A549 (cell line): ENCODE results near the gene REXO4. TPM values are rescaled to one million over a fixed set of nuclear protein-coding genes. Genes with fewer than 3 reads are reported as not detected.

Experiments used
- ATAC-seq, 2 experiments: fragments of 200-7000 bp in 1 of 2; fragments of >200 bp in 1 of 2; cut with Nextera tagmentation in 1 of 2; cut with Tn5 transposase in 1 of 2; 3 replicates each; pipeline versions ENCODE4 v1.8.0 to v1.9.1; 2018 to 2020; ENCODE audit warnings: mild to moderate bottlenecking in 1 of 2, moderate library complexity in 1 of 2
- CTCF ChIA-PET: fragments of 300-600 bp; sonication (Branson Sonifier 250); formaldehyde crosslinking; extraction: SDS; loops from one replicate; lab custom pipeline; 2021; ENCODE audit warnings: antibody characterized with exemption, inconsistent platforms; lab: Yijun Ruan, JAX
- POLR2A ChIA-PET: fragments of 350-600 bp; formaldehyde crosslinking; extraction: SDS; loops from one replicate; lab custom pipeline; 2021; ENCODE audit warnings: antibody characterized with exemption, inconsistent platforms; lab: Yijun Ruan, JAX
- DNase-seq, 2 experiments: peaks; one replicate each; pipeline versions ENCODE4 v3.0.0 to v3.0.0-alpha.2; 2011 to 2016; ENCODE audit warnings: low read depth in 1 of 2, low spot score in 1 of 2
- FAIRE-seq: peaks from 2 replicates; lab custom pipeline; 2011; peaks lifted over from hg19 to GRCh38; lab: Jason Lieb, UNC
- H3K27ac ChIP-seq, 2 experiments: fragments of >200 bp; sonication (Bioruptor Twin); formaldehyde crosslinking; 3 replicates each; pipeline ENCODE4 v1.5.1; 2016 to 2017
- H3K4me1 ChIP-seq: fragments of >200 bp; sonication (Bioruptor Twin); formaldehyde crosslinking; 3 replicates; pipeline ENCODE4 v1.6.1; 2016
- H3K4me2 ChIP-seq: fragments of >200 bp; sonication (Bioruptor Twin); formaldehyde crosslinking; 3 replicates; pipeline ENCODE4 v1.6.1; 2016
- H3K4me3 ChIP-seq: fragments of >200 bp; sonication (Bioruptor Twin); formaldehyde crosslinking; 3 replicates; pipeline ENCODE4 v1.5.1; 2016
- H3K9me3 ChIP-seq: fragments of >200 bp; sonication (Bioruptor Twin); formaldehyde crosslinking; 3 replicates; pipeline ENCODE4 v1.6.1; 2016
- BHLHE40 ChIP-seq: IDR thresholded peaks from 2 replicates; pipeline ENCODE4 v1.6.1; 2012; ENCODE audit warnings: low read depth, low read length, inconsistent platforms
- CBX2 ChIP-seq: fragments of 200-600 bp; sonication (generic); IDR thresholded peaks from 2 replicates; pipeline ENCODE4 v1.6.1; 2016; ENCODE audit warnings: low read depth, mild to moderate bottlenecking, borderline replicate concordance
- EHF ChIP-seq: fragments of 250-450 bp; sonication (Bioruptor Pico); IDR thresholded peaks from 2 replicates; pipeline ENCODE4 v1.5.0; 2020; ENCODE audit warnings: mild to moderate bottlenecking
- EHMT2 ChIP-seq: fragments of 200-600 bp; sonication (generic); IDR thresholded peaks from 2 replicates; pipeline ENCODE4 v1.6.1; 2016; ENCODE audit warnings: antibody characterized with exemption, low read depth, mild to moderate bottlenecking, moderate library complexity
- ELK1 ChIP-seq: fragments of 150-350 bp; IDR thresholded peaks from 2 replicates; pipeline ENCODE4 v1.6.1; 2014; ENCODE audit warnings: low read depth, mild to moderate bottlenecking, low read length
- GATA3 ChIP-seq: IDR thresholded peaks from 2 replicates; pipeline ENCODE4 v1.6.1; 2012; ENCODE audit warnings: borderline replicate concordance
- HDAC2 ChIP-seq: fragments of 200-600 bp; sonication (generic); IDR thresholded peaks from 2 replicates; pipeline ENCODE4 v1.6.1; 2016
- HEYL ChIP-seq: fragments of 250-450 bp; sonication (Bioruptor Pico); IDR thresholded peaks from 2 replicates; pipeline ENCODE4 v1.8.0; 2021; ENCODE audit warnings: mild to moderate bottlenecking, moderate library complexity
- HOXA7 ChIP-seq: fragments of 250-450 bp; sonication (Bioruptor Pico); IDR thresholded peaks from 2 replicates; pipeline ENCODE4 v1.5.0; 2020; ENCODE audit warnings: mild to moderate bottlenecking, moderate library complexity
- KDM1A ChIP-seq: fragments of 200-600 bp; sonication (generic); IDR thresholded peaks from 2 replicates; pipeline ENCODE4 v1.6.1; 2016; ENCODE audit warnings: low read depth, mild to moderate bottlenecking
- KDM5A ChIP-seq: fragments of 200-600 bp; sonication (generic); IDR thresholded peaks from 2 replicates; pipeline ENCODE4 v1.6.1; 2016; ENCODE audit warnings: antibody characterized with exemption, mild to moderate bottlenecking
- MAFK ChIP-seq: fragments of 450-650 bp; IDR thresholded peaks from 2 replicates; pipeline ENCODE4 v1.6.1; 2014; ENCODE audit not compliant: partially characterized antibody
- MAX ChIP-seq: IDR thresholded peaks from 2 replicates; pipeline ENCODE4 v1.6.1; 2012
- PHF8 ChIP-seq: fragments of 200-600 bp; sonication (generic); IDR thresholded peaks from 2 replicates; pipeline ENCODE4 v1.6.1; 2016; ENCODE audit warnings: low read depth, mild to moderate bottlenecking, antibody characterized with exemption, moderate library complexity, borderline replicate concordance
- POLR2A ChIP-seq: IDR thresholded peaks from 2 replicates; pipeline ENCODE4 v1.6.1; 2012; ENCODE audit warnings: mild to moderate bottlenecking, low read length
- RAD21 ChIP-seq, 2 experiments: fragments of >200 bp in 1 of 2; sonication (Bioruptor Twin) in 1 of 2; formaldehyde crosslinking in 1 of 2; IDR thresholded peaks in 1 of 2; conservative IDR thresholded peaks in 1 of 2; 2 replicates in 1 of 2; 3 replicates in 1 of 2; pipeline ENCODE4 v1.6.1; 2012 to 2018; ENCODE audit warnings: inconsistent platforms in 1 of 2
- SMC3 ChIP-seq: fragments of >200 bp; sonication (Bioruptor Twin); formaldehyde crosslinking; IDR thresholded peaks from 3 replicates; pipeline ENCODE4 v1.6.1; 2018; ENCODE audit warnings: inconsistent platforms
- SREBF2 ChIP-seq: fragments of 450-650 bp; IDR thresholded peaks from 2 replicates; pipeline ENCODE4 v1.6.1; 2014; ENCODE audit warnings: mild to moderate bottlenecking, moderate library complexity
- TFCP2L1 ChIP-seq: fragments of 250-450 bp; sonication (Bioruptor Pico); IDR thresholded peaks from 2 replicates; pipeline ENCODE4 v1.5.0; 2021; ENCODE audit warnings: mild to moderate bottlenecking
- USF2 ChIP-seq: fragments of 450-650 bp; IDR thresholded peaks from 2 replicates; pipeline ENCODE4 v1.6.1; 2014; ENCODE audit warnings: antibody characterized with exemption
- ZSCAN20 ChIP-seq: fragments of 250-450 bp; sonication (Bioruptor Pico); IDR thresholded peaks from 2 replicates; pipeline ENCODE4 v1.8.0; 2022; ENCODE audit warnings: mild to moderate bottlenecking, moderate library complexity
- WGBS: methylation state at CpG from one replicate; pipeline ENCODE4 v1.1.6; 2017; ENCODE audit errors: missing lambda C conversion rate; 5-methylcytosine and 5-hydroxymethylcytosine counted together
- polyA plus RNA-seq, 4 experiments: library from polyadenylated mRNA; depleted of rRNA in 3 of 4; stranded (reverse); fragments of >200 nt; fragmentation: RNase III in 1 of 4; extraction: RNeasy Plus Mini Kit Qiagen cat#74134 plus additional on column Dnase treatment in 1 of 4; gene quantifications; 2 replicates in 3 of 4; 3 replicates in 1 of 4; pipeline ENCODE4 v1.2.3, GENCODE V29; 2011 to 2017

The REXO4 gene
- polyA plus RNA-seq, 2 of the 4 experiments (the other 2 are of a cell fraction), result 25.8 to 31.0 TPM

- H3K4me1 ChIP-seq, result peaks cover 6% of the 10 kb centered on the region; the same call in 1 of the 3 replicates
- peak overlapping the region; percentile 46 for H3K4me3 ChIP-seq
- WGBS, result 4% methylated on average over 15 of the region's 57 CpGs
- peak overlapping the region; percentile 89 for H3K4me2 ChIP-seq
- POLR2A ChIA-PET, result no interaction called here
- DNase-seq (peak; percentile 46 to 49), ATAC-seq (peak; percentile 79 to 83), FAIRE-seq (no peak)
- H3K9me3 ChIP-seq, result no peaks in the 10 kb centered on the region
- CTCF ChIA-PET, result interaction anchor here (0.6 to 2.3 kb wide), 5 partner anchors 9 to 58 kb away, joined by 3 to 9 read pairs (median 5); no protein-coding TSS in a partner anchor
- H3K27ac ChIP-seq, result peak overlapping the region; percentile 24 to 82; a peak in 5 of 6 replicates
- TF ChIP-seq MAX, result peak; percentile 27; the same call in 1 of the 2 replicates
- no peak for TF ChIP-seq EHF (CRISPR knock-in tag)
These were observed 10.8 kb upstream of the REXO4 start for GRCh38 chr9:133428617-133429101.

- POLR2A ChIA-PET, result no interaction called here
- DNase-seq (no peak), ATAC-seq (no peak), FAIRE-seq (no peak)
- H3K4me2 ChIP-seq, result peak overlapping the region; percentile 89
- peaks cover 6% of the 10 kb centered on the region; the same call in 1 of the 3 replicates for H3K4me1 ChIP-seq
- H3K4me3 ChIP-seq, result peak overlapping the region; percentile 46
- 42% methylated on average over 10 of the region's 10 CpGs for WGBS
- CTCF ChIA-PET, result interaction anchor here (0.6 to 2.3 kb wide), 6 partner anchors 9 to 86 kb away, joined by 3 to 9 read pairs (median 4); no protein-coding TSS in a partner anchor
- H3K27ac ChIP-seq, result peak overlapping the region in 1 of 2 experiments; percentile 82; a peak in 4 of 6 replicates
- TF ChIP-seq SREBF2 (no peak), TFCP2L1 (CRISPR knock-in tag) (no peak), KDM5A (no peak), RAD21 (conservative IDR thresholded peaks at IDR 0.05 in 1 of 2, IDR thresholded peaks at IDR 0.05 in 1 of 2) (no peak), MAFK (no peak)
- TF ChIP-seq, all 56 proteins: peak for 0
- no peaks in the 10 kb centered on the region for H3K9me3 ChIP-seq
These were observed 10.0 kb upstream of the REXO4 start for GRCh38 chr9:133427658-133428348.

GRCh38 chr9:133426011-133426410 lies 8.2 kb upstream of the REXO4 start:
- TF ChIP-seq EHMT2, result no peak
- Histone ChIP-seq H3K9me3 (no peaks in the 10 kb centered on the region), H3K4me3 (no peak overlapping the region), H3K4me2 (no peak overlapping the region), H3K27ac (no peak overlapping the region), H3K4me1 (peaks cover 6% of the 10 kb centered on the region; the same call in 1 of the 3 replicates)
- ATAC-seq (no peak), FAIRE-seq (no peak), DNase-seq (no peak)
- POLR2A ChIA-PET, result no interaction called here
- 32% methylated on average over 6 of the region's 11 CpGs for WGBS
- CTCF ChIA-PET, result interaction anchor here (1.1 to 1.6 kb wide), 5 partner anchors 11 to 39 kb away, joined by 3 to 8 read pairs (median 4); no protein-coding TSS in a partner anchor

GRCh38 chr9:133425049-133425632 lies 7.3 kb upstream of the REXO4 start:
- Histone ChIP-seq H3K4me2 (no peak overlapping the region), H3K9me3 (no peaks in the 10 kb centered on the region), H3K4me3 (no peak overlapping the region), H3K27ac (no peak overlapping the region), H3K4me1 (peaks cover 6% of the 10 kb centered on the region; the same call in 1 of the 3 replicates)
- ATAC-seq (no peak), DNase-seq (no peak), FAIRE-seq (no peak)
- 60% methylated on average over 15 of the region's 22 CpGs for WGBS
- ChIA-PET CTCF (interaction anchor here (0.7 to 1.6 kb wide), 7 partner anchors 18 to 60 kb away, joined by 3 to 8 read pairs (median 3); no protein-coding TSS in a partner anchor), POLR2A (no interaction called here)
- TF ChIP-seq ELK1, result no peak
- no peak for TF ChIP-seq EHF (CRISPR knock-in tag)
- no peak for TF ChIP-seq KDM1A
- no peak for TF ChIP-seq GATA3
- no peak for TF ChIP-seq EHMT2
- no peak for TF ChIP-seq CBX2
- TF ChIP-seq HEYL, result no peak
- no peak for TF ChIP-seq SMC3
- no peak for TF ChIP-seq POLR2A
- no peak for TF ChIP-seq BHLHE40
- no peak for TF ChIP-seq ZSCAN20 (CRISPR knock-in tag)
- TF ChIP-seq USF2, result no peak
- TF ChIP-seq PHF8, result no peak
- TF ChIP-seq HOXA7, result no peak
- no peak for TF ChIP-seq HDAC2
